SK-N-SH (cell line): ENCODE data around the gene GRK1. TPM values are rescaled to one million over a fixed set of nuclear protein-coding genes. Genes with fewer than 3 reads are reported as not detected.

Experiments used
- CTCF ChIA-PET: fragments of 300-600, 350-600 bp; formaldehyde crosslinking; extraction: SDS; loops from one replicate; lab custom pipeline; 2021; lab: Yijun Ruan, JAX
- POLR2A ChIA-PET: fragments of 350-600 bp; sonication (Branson Sonifier 250); formaldehyde crosslinking; extraction: SDS; loops from one replicate; lab custom pipeline; 2020; ENCODE audit warnings: antibody characterized with exemption, inconsistent platforms; lab: Yijun Ruan, JAX
- DNase-seq: peaks from one replicate; pipeline ENCODE4 v3.0.0; 2012
- H2AFZ ChIP-seq: fragments of 200-600 bp; sonication (generic); 2 replicates; pipeline ENCODE4 v1.8.1; 2016; ENCODE audit warnings: antibody characterized with exemption, mild to moderate bottlenecking, low read depth
- H3F3A ChIP-seq: fragments of 200-600 bp; sonication (generic); replicated peaks from 2 replicates; pipeline ENCODE3; 2016; ENCODE audit warnings: antibody characterized with exemption, mild to moderate bottlenecking; ENCODE audit not compliant: insufficient read depth
- H3K27ac ChIP-seq, 2 experiments: fragments of 200-500 bp in 1 of 2; fragments of 200-600 bp in 1 of 2; sonication (Bioruptor generic) in 1 of 2; sonication (generic), shearing (Covaris generic) in 1 of 2; 2 replicates each; pipeline versions ENCODE4 v1.5.1 to v1.6.1; 2014 to 2016; ENCODE audit warnings: low read depth in 2 of 2, inconsistent platforms in 1 of 2, low read length in 1 of 2, mild to moderate bottlenecking in 1 of 2, mixed read lengths in 1 of 2
- H3K27me3 ChIP-seq: fragments of 200-600 bp; sonication (generic), shearing (Covaris generic); 2 replicates; pipeline ENCODE4 v1.6.1; 2016; ENCODE audit warnings: mixed run types; ENCODE audit not compliant: insufficient read depth
- H3K36me3 ChIP-seq, 2 experiments: fragments of 200-500 bp in 1 of 2; fragments of 200-600 bp in 1 of 2; sonication (Bioruptor generic) in 1 of 2; sonication (generic) in 1 of 2; replicated peaks in 1 of 2; 2 replicates each; pipeline versions ENCODE3 to v1.5.1; 2014 to 2016; ENCODE audit warnings: low read length in 1 of 2, mild to moderate bottlenecking in 1 of 2; ENCODE audit not compliant: insufficient read depth in 2 of 2, control insufficient read depth in 1 of 2
- H3K4me1 ChIP-seq, 2 experiments: fragments of 200-500 bp in 1 of 2; fragments of 200-600 bp in 1 of 2; sonication (Bioruptor generic) in 1 of 2; sonication (generic), shearing (Covaris generic) in 1 of 2; 2 replicates each; pipeline versions ENCODE4 v1.5.1 to v1.6.1; 2014 to 2016; ENCODE audit warnings: low read depth in 1 of 2, low read length in 1 of 2, mixed run types in 1 of 2; ENCODE audit not compliant: insufficient read depth in 2 of 2, control insufficient read depth in 1 of 2
- H3K4me2 ChIP-seq: fragments of 200-600 bp; sonication (generic), shearing (Covaris generic); 2 replicates; pipeline ENCODE4 v1.6.1; 2017; ENCODE audit warnings: mixed run types
- H3K4me3 ChIP-seq, 2 experiments: fragments of 200-500 bp in 1 of 2; fragments of 200-600 bp in 1 of 2; sonication (Bioruptor generic) in 1 of 2; sonication (generic), shearing (Covaris generic) in 1 of 2; 2 replicates each; pipeline versions ENCODE4 v1.5.1 to v1.8.1; 2014 to 2016; ENCODE audit warnings: low read depth in 2 of 2, inconsistent platforms in 1 of 2, low read length in 1 of 2, mild to moderate bottlenecking in 1 of 2, mixed read lengths in 1 of 2, moderate library complexity in 1 of 2
- H3K79me2 ChIP-seq: fragments of 200-600 bp; sonication (generic); 2 replicates; pipeline ENCODE4 v1.8.1; 2017; ENCODE audit warnings: mild to moderate bottlenecking; ENCODE audit not compliant: insufficient read depth
- H3K9ac ChIP-seq: fragments of 200-600 bp; sonication (generic); 2 replicates; pipeline ENCODE4 v1.6.1; 2017; ENCODE audit warnings: mixed run types
- H3K9me2 ChIP-seq: fragments of 200-600 bp; sonication (generic); 2 replicates; pipeline ENCODE4 v1.6.1; 2017; ENCODE audit warnings: mixed run types
- H3K9me3 ChIP-seq: fragments of 200-600 bp; sonication (generic); 2 replicates; pipeline ENCODE4 v1.6.1; 2017; ENCODE audit warnings: mixed run types, mild to moderate bottlenecking, moderate library complexity
- H4K20me1 ChIP-seq: fragments of 200-600 bp; sonication (generic); 2 replicates; pipeline ENCODE4 v1.6.1; 2017; ENCODE audit warnings: mild to moderate bottlenecking, mixed run types; ENCODE audit not compliant: insufficient read depth
- CHD2 ChIP-seq: fragments of 150-350 bp; IDR thresholded peaks from 2 replicates; pipeline ENCODE4 v1.6.1; 2018; ENCODE audit warnings: low read length; ENCODE audit not compliant: partially characterized antibody
- CTCF ChIP-seq: fragments of 200-600 bp; sonication (generic); IDR thresholded peaks from 2 replicates; pipeline ENCODE4 v1.6.1; 2017; ENCODE audit warnings: antibody characterized with exemption, mild to moderate bottlenecking, moderate library complexity
- EP300 ChIP-seq, 2 experiments: IDR thresholded peaks; 2 replicates each; pipeline versions ENCODE4 v1.4.0 to v1.6.1; 2012; ENCODE audit warnings: borderline replicate concordance in 1 of 2, low read depth in 1 of 2, low read length in 1 of 2
- EZH2phosphoT487 ChIP-seq: fragments of 200-600 bp; sonication (generic); IDR thresholded peaks from 2 replicates; pipeline ENCODE4 v1.6.1; 2017; ENCODE audit warnings: low read depth, mixed run types, mild to moderate bottlenecking, antibody characterized with exemption, moderate library complexity, borderline replicate concordance
- IRF3 ChIP-seq: fragments of 150-350 bp; IDR thresholded peaks from 2 replicates; pipeline ENCODE4 v1.6.1; 2016; ENCODE audit warnings: mild to moderate bottlenecking, low read depth, low read length
- JUND ChIP-seq: IDR thresholded peaks from 2 replicates; pipeline ENCODE4 v1.4.0; 2012
- MEF2A ChIP-seq: IDR thresholded peaks from 2 replicates; pipeline ENCODE4 v1.4.0; 2012; ENCODE audit warnings: low read depth, borderline replicate concordance
- MXI1 ChIP-seq: IDR thresholded peaks from 2 replicates; pipeline ENCODE4 v1.6.1; 2012; ENCODE audit warnings: mild to moderate bottlenecking, low read depth, low read length, improper control_type of control experiment
- PBX3 ChIP-seq: IDR thresholded peaks from 2 replicates; pipeline ENCODE4; 2012
- POLR2AphosphoS5 ChIP-seq: IDR thresholded peaks from 2 replicates; pipeline ENCODE4 v1.6.1; 2012; ENCODE audit warnings: low read depth, low read length
- SMC3 ChIP-seq: IDR thresholded peaks from 2 replicates; pipeline ENCODE4 v1.6.1; 2012; ENCODE audit warnings: low read depth, low read length, improper control_type of control experiment
- TCF12 ChIP-seq: IDR thresholded peaks from 2 replicates; pipeline ENCODE4 v1.4.0; 2012
- TEAD4 ChIP-seq: IDR thresholded peaks from 2 replicates; pipeline ENCODE4 v1.4.0; 2012; ENCODE audit warnings: mild to moderate bottlenecking, borderline replicate concordance; ENCODE audit not compliant: insufficient read depth
- WGBS: methylation state at CpG from one replicate; pipeline ENCODE4 v1.1.6; 2017; ENCODE audit warnings: low lambda C conversion rate; 5-methylcytosine and 5-hydroxymethylcytosine counted together
- polyA plus RNA-seq, 3 experiments: library from polyadenylated mRNA; depleted of rRNA; stranded (reverse); fragments of >200 nt; gene quantifications; 2 replicates each; pipeline ENCODE4 v1.2.3, GENCODE V29; 2012

The GRK1 gene
- polyA plus RNA-seq, 1 of the 3 experiments (the other 2 are of a cell fraction): 0.12 TPM

DNA sequence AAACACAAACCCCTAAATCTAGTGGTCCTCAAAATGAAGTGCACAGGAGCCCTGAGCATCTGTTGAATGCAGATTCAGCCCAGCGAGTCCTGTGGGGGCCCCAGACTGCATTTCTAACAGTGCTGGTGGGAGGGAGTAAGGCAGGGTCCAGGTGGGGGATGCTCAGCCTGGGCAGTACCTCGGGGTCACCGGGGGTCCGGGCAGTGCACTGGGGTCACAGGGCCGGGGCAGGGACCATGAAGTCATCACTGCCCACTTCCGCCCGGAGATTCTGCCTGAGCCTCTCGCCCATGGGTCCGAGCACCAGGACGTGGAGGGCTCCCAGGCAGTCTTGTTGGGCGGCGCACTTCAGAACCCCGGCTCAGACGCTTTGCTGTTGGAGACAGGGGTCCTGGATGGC, 8.2 kb upstream of the GRK1 start:
- no peak overlapping the region for H2AFZ ChIP-seq
- no peaks in the 10 kb centered on the region for H3K36me3 ChIP-seq
- H3K79me2 ChIP-seq: no peaks in the 10 kb centered on the region
- DNase-seq: no peak
- H3F3A ChIP-seq: no peaks in the 10 kb centered on the region
- WGBS: 56% methylated on average over 3 of the region's 14 CpGs
- peaks cover 0 to under 1% of the 10 kb centered on the region in 2 experiments; a peak in 1 of 4 replicates for H3K4me1 ChIP-seq
- H4K20me1 ChIP-seq: no peaks in the 10 kb centered on the region
- ChIA-PET POLR2A (no interaction called here), CTCF (no interaction called here)
- peaks cover 14% of the 10 kb centered on the region; the same call in 1 of the 2 replicates for H3K9me3 ChIP-seq
- no peak overlapping the region for H3K27ac ChIP-seq
- H3K9me2 ChIP-seq: no peaks in the 10 kb centered on the region
- H3K9ac ChIP-seq: no peak overlapping the region
- no peak for TF ChIP-seq SMC3
- no peak for TF ChIP-seq MXI1
- no peak for TF ChIP-seq EP300 (IDR thresholded peaks at IDR 0.05; ENCODE audit: borderline replicate concordance in 1 of 2, low read depth in 1 of 2, low read length in 1 of 2)
- no peak for TF ChIP-seq MEF2A
- no peak for TF ChIP-seq EZH2phosphoT487
- TF ChIP-seq CTCF: no peak
- TF ChIP-seq TCF12: no peak
- TF ChIP-seq JUND: no peak
- no peak for TF ChIP-seq PBX3
- no peak for TF ChIP-seq POLR2AphosphoS5
- no peak for TF ChIP-seq IRF3
- TF ChIP-seq CHD2: no peak
- TF ChIP-seq, all 33 proteins: peak for 0
- H3K4me2 ChIP-seq: no peak overlapping the region
- H3K4me3 ChIP-seq: no peak overlapping the region
- H3K27me3 ChIP-seq: no peaks in the 10 kb centered on the region

- Histone ChIP-seq H3K4me2 (no peak overlapping the region), H3F3A (no peaks in the 10 kb centered on the region), H4K20me1 (no peaks in the 10 kb centered on the region), H3K9me2 (no peaks in the 10 kb centered on the region), H3K9ac (no peak overlapping the region), H3K27ac (no peak overlapping the region), H3K4me3 (no peak overlapping the region)
- POLR2A ChIA-PET: no interaction called here
- DNase-seq: no peak
- TF ChIP-seq SMC3: no peak
- TF ChIP-seq CHD2: no peak
- no peak for TF ChIP-seq TCF12
- TF ChIP-seq TEAD4: no peak
- TF ChIP-seq POLR2AphosphoS5: no peak
- TF ChIP-seq, all 33 proteins: peak for 0
- H3K79me2 ChIP-seq: no peaks in the 10 kb centered on the region
- 76% methylated on average over 8 of the region's 8 CpGs for WGBS
- no peaks in the 10 kb centered on the region; a peak in 1 of 4 replicates for H3K4me1 ChIP-seq
- no peaks in the 10 kb centered on the region for H3K36me3 ChIP-seq
- H2AFZ ChIP-seq: no peak overlapping the region
- H3K27me3 ChIP-seq: no peaks in the 10 kb centered on the region
- peaks cover 14% of the 10 kb centered on the region; the same call in 1 of the 2 replicates for H3K9me3 ChIP-seq
- CTCF ChIA-PET: no interaction called here
Observed at GRCh38 chr13:113659337-113659736, 7.7 kb upstream of the GRK1 start.
